DMS 273 treated with DMSO at 0.1 percent for 48 hours (cell line): ENCODE measurements around the gene DFFB.

Experiments
- DNase-seq: peaks from one replicate; lab custom pipeline; 2025; lab: John Stamatoyannopoulos, UW

DFFB gene

GRCh38 chr1:3834701-3835100 is 22.6 kb upstream of the DFFB start:
- DNase-seq, result no peak

GRCh38 chr1:3836421-3836820 is 20.9 kb upstream of the DFFB start:
- no peak for DNase-seq

GRCh38 chr1:3837200-3837599 is 20.1 kb upstream of the DFFB start:
- no peak for DNase-seq

- DNase-seq, result no peak
These were observed 19.6 kb upstream of the DFFB start for GRCh38 chr1:3837685-3838084.

- no peak for DNase-seq
These were observed 18.5 kb upstream of the DFFB start for GRCh38 chr1:3838788-3839187.

- no peak for DNase-seq
These were observed 15.8 kb upstream of the DFFB start for GRCh38 chr1:3841491-3841890.

GRCh38 chr1:3842912-3843311 is 14.4 kb upstream of the DFFB start:
- DNase-seq, result no peak

- DNase-seq, result no peak
These were observed 10.7 kb upstream of the DFFB start for GRCh38 chr1:3846541-3846940.

- no peak for DNase-seq
These were observed 10.2 kb upstream of the DFFB start for GRCh38 chr1:3847081-3847480.

GRCh38 chr1:3850857-3851256 is 6.4 kb upstream of the DFFB start:
- no peak for DNase-seq

- no peak for DNase-seq
These were observed 6.0 kb upstream of the DFFB start for GRCh38 chr1:3851292-3851691.

- DNase-seq, result no peak
These were observed 5.2 kb upstream of the DFFB start for GRCh38 chr1:3852091-3852490.

- no peak for DNase-seq
These were observed 4.4 kb upstream of the DFFB start for GRCh38 chr1:3852711-3853485.

- no peak for DNase-seq
These were observed 484 bp downstream of the DFFB start for GRCh38 chr1:3857791-3858129.

GRCh38 chr1:3858231-3858981 is 1.1 kb downstream of the DFFB start:
- no peak for DNase-seq

GRCh38 chr1:3863231-3863935 is 6.1 kb downstream of the DFFB start:
- DNase-seq, result no peak

GRCh38 chr1:3864884-3865283 is 7.6 kb downstream of the DFFB start:
- DNase-seq, result no peak

GRCh38 chr1:3865606-3866160 is 8.4 kb downstream of the DFFB start:
- DNase-seq, result no peak

GRCh38 chr1:3868464-3869006 is 11.3 kb downstream of the DFFB start:
- DNase-seq, result no peak

- DNase-seq, result no peak
These were observed 12.6 kb downstream of the DFFB start for GRCh38 chr1:3869751-3870301.

- DNase-seq, result no peak
These were observed 14.2 kb downstream of the DFFB start for GRCh38 chr1:3871451-3871805.

GRCh38 chr1:3872546-3872945 is 15.3 kb downstream of the DFFB start:
- no peak for DNase-seq
